Coronary artery (tissue), 2 donors: ENCODE results near the gene C14orf119.

Experiments
- DNase-seq: peaks from one replicate; pipeline ENCODE4 v3.0.0-alpha.2; 2017; ENCODE audit warnings: low spot score
- H3K27ac ChIP-seq, 2 donors: fragments of 200-600 bp; sonication (generic); one replicate each; pipeline ENCODE4 v1.5.1; 2016 to 2019
- H3K4me3 ChIP-seq: fragments of 200-600 bp; sonication (generic); 2 replicates; pipeline ENCODE4 v1.5.1; 2016; ENCODE audit warnings: mild to moderate bottlenecking, moderate library complexity
- CTCF ChIP-seq: fragments of 200-600 bp; sonication (generic); IDR thresholded peaks from one replicate; pipeline ENCODE4 v1.5.1; 2019; ENCODE audit warnings: antibody characterized with exemption

Gene C14orf119

GRCh38 chr14:23143911-23144310 lies 48.6 kb downstream of the C14orf119 start:
- DNase-seq = no peak
- Histone ChIP-seq H3K27ac (peak overlapping the region; percentile 22 to 85), H3K4me3 (no peak overlapping the region)
- TF ChIP-seq CTCF = no peak

- Histone ChIP-seq H3K4me3 (no peak overlapping the region), H3K27ac (peak overlapping the region; percentile 45 to 46)
- no peak for DNase-seq
- no peak for TF ChIP-seq CTCF
Measured at GRCh38 chr14:23145794-23146350, 50.6 kb downstream of the C14orf119 start.

DNA sequence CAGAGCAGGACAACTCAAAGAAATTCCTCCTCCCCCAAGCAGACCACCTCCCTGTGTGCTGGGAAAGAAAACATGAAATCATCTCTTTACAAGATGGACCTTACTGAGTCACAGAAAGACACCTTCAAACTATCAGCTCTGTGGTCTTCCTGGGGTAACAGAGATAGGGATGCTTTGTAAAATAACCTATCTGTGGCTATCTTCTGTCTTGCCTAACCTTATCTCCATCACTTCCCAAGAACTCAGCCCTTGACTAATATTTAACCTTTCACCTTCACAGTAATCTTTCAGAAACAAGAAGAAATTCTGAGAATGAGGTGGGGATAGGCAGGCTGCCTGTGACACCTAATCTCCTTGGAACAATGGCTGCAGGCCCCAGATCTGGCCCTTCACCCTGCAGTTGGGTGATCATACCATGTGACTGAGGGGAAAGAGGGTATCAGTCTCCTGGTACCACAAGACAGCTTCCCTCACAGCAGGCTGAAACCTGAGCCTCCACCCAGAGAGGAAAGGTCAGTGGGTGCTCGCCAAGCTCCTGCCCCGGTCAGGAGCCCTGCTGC lies 51.1 kb downstream of the C14orf119 start:
- no peak for DNase-seq
- Histone ChIP-seq H3K4me3 (no peak overlapping the region), H3K27ac (peak overlapping the region; percentile 45 to 46)
- no peak for TF ChIP-seq CTCF

DNA sequence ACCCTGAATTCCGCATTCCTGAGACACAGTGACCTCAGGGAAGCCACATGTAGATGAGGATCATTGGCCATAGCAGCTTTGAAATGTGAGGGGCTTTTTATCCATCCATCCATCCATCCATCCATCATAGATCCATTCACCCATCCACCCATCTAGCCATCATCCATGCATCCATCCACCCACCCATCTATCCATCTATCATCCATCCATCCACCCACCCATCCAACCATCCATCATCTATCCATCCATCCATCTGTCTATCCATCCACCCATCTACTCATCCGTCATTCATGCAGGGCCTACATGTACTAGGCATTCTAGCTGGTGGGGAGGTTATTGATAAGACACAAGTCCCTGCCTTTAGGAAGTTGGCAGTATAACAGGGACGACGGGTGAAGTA lies 51.7 kb downstream of the C14orf119 start:
- H3K4me3 ChIP-seq = no peak overlapping the region
- peak overlapping the region; percentile 45 to 46 for H3K27ac ChIP-seq
- DNase-seq = no peak
- TF ChIP-seq CTCF = no peak

GRCh38 chr14:23147676-23148075 lies 52.4 kb downstream of the C14orf119 start:
- no peak for DNase-seq
- TF ChIP-seq CTCF = no peak
- Histone ChIP-seq H3K4me3 (no peak overlapping the region), H3K27ac (peak overlapping the region; percentile 27 to 31)

DNA sequence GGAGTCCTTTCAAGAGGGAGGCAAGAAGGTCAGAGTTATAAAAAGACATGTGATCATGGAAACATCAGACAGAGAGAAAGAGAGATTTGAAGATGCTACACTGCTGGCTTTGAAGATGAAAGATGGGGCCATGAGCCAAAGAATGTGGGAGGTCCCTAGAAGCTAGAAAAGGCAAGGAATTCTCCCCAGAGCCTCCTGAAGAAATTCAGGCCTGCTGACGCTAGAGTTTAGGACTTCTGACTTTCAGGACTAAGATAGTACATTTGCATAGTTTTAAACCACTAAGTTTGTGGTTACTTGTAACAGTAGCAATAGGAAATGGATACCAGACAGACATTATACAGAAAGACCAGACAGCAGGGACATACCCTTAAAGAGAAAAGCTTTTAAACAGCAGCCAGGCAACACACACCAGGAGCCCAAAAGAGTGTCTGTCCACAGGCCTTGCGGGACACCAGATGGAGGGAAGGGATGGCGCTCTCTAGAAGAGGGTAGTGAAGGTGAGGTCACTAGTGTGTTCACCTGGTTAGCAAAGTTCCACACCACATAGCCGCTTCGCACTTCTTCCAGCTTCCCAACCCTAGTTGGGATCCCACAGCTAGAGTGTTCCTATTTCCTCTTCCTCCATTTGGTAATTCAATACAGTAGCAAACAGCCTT lies 53.4 kb downstream of the C14orf119 start:
- DNase-seq = no peak
- Histone ChIP-seq H3K4me3 (no peak overlapping the region), H3K27ac (peak overlapping the region in 1 of 2 donors; percentile 47)
- TF ChIP-seq CTCF = no peak

DNA sequence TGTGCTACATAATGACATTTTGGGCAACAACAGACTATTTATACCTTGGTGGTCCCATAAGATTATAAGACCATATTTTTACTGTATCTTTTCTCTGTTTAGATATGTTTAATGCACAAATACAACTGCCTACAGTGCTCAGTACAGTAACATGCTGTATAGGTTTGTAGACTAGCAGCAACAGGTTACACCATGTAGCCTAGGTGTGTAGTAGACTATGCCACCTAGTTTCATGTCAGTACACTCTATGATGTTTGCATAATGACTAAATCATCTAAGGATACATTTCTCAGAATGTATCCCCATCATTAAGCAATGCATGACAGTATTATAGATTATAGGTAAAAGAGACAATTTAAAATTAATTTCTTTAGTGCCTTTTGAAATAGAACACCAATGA lies 54.4 kb downstream of the C14orf119 start:
- Histone ChIP-seq H3K4me3 (no peak overlapping the region), H3K27ac (no peak overlapping the region)
- DNase-seq = no peak
- no peak for TF ChIP-seq CTCF
